Kidney (tissue), 14 donors: Measurements from ENCODE around the gene GRIPAP1. TPM values are rescaled to one million over a fixed set of nuclear protein-coding genes. Genes with fewer than 3 reads are reported as not detected.

Experiments
- DNase-seq, 5 donors: peaks; one replicate each; pipeline ENCODE4 v3.0.0-alpha.2; 2013 to 2020
- FAIRE-seq: peaks from 2 replicates; lab custom pipeline; 2012; peaks lifted over from hg19 to GRCh38; lab: Jason Lieb, UNC
- H3K27ac ChIP-seq, 2 donors: one replicate each; pipeline ENCODE4 v1.7.0; 2013; ENCODE audit warnings: low read depth in 2 of 2, low read length in 2 of 2, inconsistent platforms in 1 of 2
- H3K27me3 ChIP-seq: one replicate; pipeline ENCODE4 v1.7.1; 2013; ENCODE audit warnings: low read length, inconsistent platforms; ENCODE audit not compliant: control insufficient read depth, insufficient read depth
- H3K36me3 ChIP-seq, 3 donors: one replicate each; pipeline versions ENCODE4 v1.7.0 to v1.7.1; 2013; ENCODE audit warnings: low read length in 3 of 3, control low read depth in 1 of 3, inconsistent platforms in 1 of 3; ENCODE audit not compliant: insufficient read depth in 3 of 3, control insufficient read depth in 2 of 3
- H3K4me1 ChIP-seq, 3 donors: one replicate each; pipeline versions ENCODE4 v1.7.0 to v1.7.1; 2013; ENCODE audit warnings: low read length in 3 of 3, inconsistent platforms in 1 of 3, low read depth in 1 of 3; ENCODE audit not compliant: control insufficient read depth in 2 of 3, insufficient read depth in 2 of 3
- H3K4me3 ChIP-seq, 3 donors: one replicate each; pipeline versions ENCODE4 v1.7.0 to v1.8.1; 2013; ENCODE audit warnings: low read length in 3 of 3, control low read depth in 1 of 3, inconsistent platforms in 1 of 3
- H3K9ac ChIP-seq, 3 donors: one replicate each; pipeline versions ENCODE4 v1.7.0 to v1.7.1; 2013; ENCODE audit warnings: low read length in 3 of 3, control low read depth in 1 of 3, inconsistent platforms in 1 of 3
- H3K9me3 ChIP-seq, 3 donors: one replicate each; pipeline versions ENCODE4 v1.7.0 to v1.7.1; 2013; ENCODE audit warnings: low read length in 3 of 3, control low read depth in 1 of 3, inconsistent platforms in 1 of 3; ENCODE audit not compliant: control insufficient read depth in 2 of 3, insufficient read depth in 1 of 3
- intact Hi-C: fragments of 100-400 bp; cut with DNase I; formaldehyde crosslinking; loops from one replicate; pipeline ENCODE4 v1.11.1; 2022
- polyA plus RNA-seq: library from polyadenylated mRNA; stranded (reverse); fragments of 350-450 nt; fragmentation: Illumina TruSeq; extraction: RNeasy Lipid Tissue Mini Kit (QIAGEN cat#74804); gene quantifications from one replicate; pipeline ENCODE4 v1.2.3, GENCODE V29; 2014; ENCODE audit warnings: low read depth, low replicate concordance; ENCODE audit not compliant: insufficient read depth
- total RNA-seq: library from RNA; stranded (reverse); fragmentation: NEBNext Ultra II Directional; extraction: Animal tissue kit (Norgen Biotek cat#: 25700); gene quantifications from one replicate; pipeline ENCODE4 v1.2.1, GENCODE V29; 2021
- TF ChIP-seq, protein P1 (sequence below): IDR thresholded peaks from 3 replicates; pipeline ENCODE4 v1.5.1; 2012; ENCODE audit warnings: mild to moderate bottlenecking, moderate library complexity, borderline replicate concordance; ENCODE audit not compliant: insufficient read depth; ENCODE audit errors: extremely low read depth
- donor health status: control.
- donor health status: control.
- donor health status: control.
- donor health status: control.
- donor health status: control.
- donor health status: DM: yes; HTN: yes; CAD: no.
- donor health status: Normal renal cell carcinoma (clear cell type).

The GRIPAP1 gene
- total and polyA plus RNA-seq, 2 donors from 2014 or later = 24.0 to 52.8 TPM

DNA sequence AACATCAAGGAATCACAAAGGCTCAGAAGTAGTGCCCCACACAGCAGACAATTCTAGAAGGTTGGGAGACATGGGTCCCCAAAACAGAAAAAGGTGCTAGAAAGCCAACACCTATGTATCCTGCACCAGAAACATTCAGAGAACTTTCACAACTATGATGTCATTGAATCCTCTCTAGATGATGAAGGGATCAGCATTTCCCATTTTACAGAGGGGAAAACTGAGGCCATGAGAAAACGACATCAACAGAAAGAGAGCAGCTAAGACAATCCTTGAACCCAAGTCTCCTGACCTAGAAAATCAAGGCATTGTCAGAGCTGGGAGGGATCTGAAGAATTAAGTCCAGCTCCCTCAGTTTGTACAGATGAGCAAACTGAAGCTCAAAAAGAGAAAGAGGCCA, 33.7 kb downstream of the GRIPAP1 start:
- DNase-seq (no peak), FAIRE-seq (no peak)
- no peaks in the 10 kb centered on the region for H3K4me1 ChIP-seq
- no peaks in the 10 kb centered on the region for H3K9me3 ChIP-seq
- TF ChIP-seq, protein P1, sequence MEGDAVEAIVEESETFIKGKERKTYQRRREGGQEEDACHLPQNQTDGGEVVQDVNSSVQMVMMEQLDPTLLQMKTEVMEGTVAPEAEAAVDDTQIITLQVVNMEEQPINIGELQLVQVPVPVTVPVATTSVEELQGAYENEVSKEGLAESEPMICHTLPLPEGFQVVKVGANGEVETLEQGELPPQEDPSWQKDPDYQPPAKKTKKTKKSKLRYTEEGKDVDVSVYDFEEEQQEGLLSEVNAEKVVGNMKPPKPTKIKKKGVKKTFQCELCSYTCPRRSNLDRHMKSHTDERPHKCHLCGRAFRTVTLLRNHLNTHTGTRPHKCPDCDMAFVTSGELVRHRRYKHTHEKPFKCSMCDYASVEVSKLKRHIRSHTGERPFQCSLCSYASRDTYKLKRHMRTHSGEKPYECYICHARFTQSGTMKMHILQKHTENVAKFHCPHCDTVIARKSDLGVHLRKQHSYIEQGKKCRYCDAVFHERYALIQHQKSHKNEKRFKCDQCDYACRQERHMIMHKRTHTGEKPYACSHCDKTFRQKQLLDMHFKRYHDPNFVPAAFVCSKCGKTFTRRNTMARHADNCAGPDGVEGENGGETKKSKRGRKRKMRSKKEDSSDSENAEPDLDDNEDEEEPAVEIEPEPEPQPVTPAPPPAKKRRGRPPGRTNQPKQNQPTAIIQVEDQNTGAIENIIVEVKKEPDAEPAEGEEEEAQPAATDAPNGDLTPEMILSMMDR = no peak
- no peak overlapping the region for H3K4me3 ChIP-seq
- no peak overlapping the region for H3K9ac ChIP-seq
- no peak overlapping the region for H3K27ac ChIP-seq
- H3K36me3 ChIP-seq = no peaks in the 10 kb centered on the region
- intact Hi-C loops = no loop called here
- no peaks in the 10 kb centered on the region for H3K27me3 ChIP-seq

DNA sequence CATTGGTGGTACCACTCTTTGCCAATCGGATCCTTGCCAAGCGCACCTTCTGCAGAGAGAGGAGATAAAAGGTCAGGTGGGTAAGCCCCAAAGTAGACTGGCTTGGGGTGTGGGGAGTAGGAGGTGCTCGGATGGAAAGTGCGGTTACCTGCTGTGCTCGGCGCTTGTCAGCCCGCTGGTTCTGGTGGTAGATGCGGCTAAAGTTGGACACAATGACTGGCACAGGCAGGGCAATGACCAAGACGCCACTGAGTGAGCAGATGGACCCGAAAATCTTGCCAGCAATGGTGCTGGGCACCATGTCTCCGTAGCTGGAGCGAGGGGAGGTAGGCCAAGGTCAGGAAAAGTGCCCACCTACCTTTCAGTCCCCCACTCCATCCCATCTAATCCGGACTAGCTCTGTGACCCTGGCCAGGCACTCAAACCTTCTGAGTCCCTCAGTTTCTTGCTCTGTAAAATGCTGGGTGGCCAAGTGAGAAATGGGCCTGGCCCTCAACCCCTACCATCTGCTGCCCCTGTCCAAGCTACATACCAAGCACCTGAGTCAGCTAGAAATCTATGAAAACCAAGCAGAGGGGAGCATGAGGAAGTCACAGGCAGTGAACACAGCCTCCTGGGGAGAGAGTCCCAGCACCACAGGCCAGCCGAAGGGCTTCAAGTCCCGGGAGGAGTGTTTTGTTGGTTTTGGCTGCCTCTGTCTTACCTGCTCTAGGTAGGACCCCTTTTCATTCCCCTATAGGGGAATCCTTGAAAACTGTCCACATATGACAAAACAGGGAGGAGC, 35.1 kb downstream of the GRIPAP1 start:
- FAIRE-seq (no peak), DNase-seq (no peak)
- Histone ChIP-seq H3K27me3 (no peaks in the 10 kb centered on the region), H3K9me3 (no peaks in the 10 kb centered on the region), H3K36me3 (no peaks in the 10 kb centered on the region), H3K27ac (no peak overlapping the region), H3K4me3 (no peak overlapping the region), H3K9ac (no peak overlapping the region), H3K4me1 (no peaks in the 10 kb centered on the region)
- intact Hi-C loops = no loop called here
- TF ChIP-seq, protein P1 = no peak

DNA sequence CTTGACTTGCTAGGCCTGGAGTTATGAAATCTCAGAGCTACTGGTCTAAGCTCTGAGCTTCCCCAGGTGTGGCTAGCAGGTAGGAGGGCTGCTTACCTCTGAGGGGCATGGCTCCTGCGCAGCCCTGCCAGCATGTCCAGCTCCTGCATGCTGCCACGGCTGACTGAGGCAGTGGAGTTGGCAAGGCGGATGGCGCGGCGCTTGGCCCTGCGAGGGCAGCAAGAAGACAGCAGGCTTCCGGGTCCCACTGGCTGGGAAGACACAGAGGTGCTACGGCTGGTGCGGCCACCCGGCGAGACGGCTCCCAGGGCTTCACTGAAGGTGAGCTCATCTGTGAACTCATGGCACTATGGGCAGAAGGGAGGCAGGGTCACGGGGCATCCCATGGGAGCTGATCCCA, 36.1 kb downstream of the GRIPAP1 start:
- TF ChIP-seq, protein P1 = no peak
- intact Hi-C loops = no loop called here
- FAIRE-seq (no peak), DNase-seq (no peak)
- Histone ChIP-seq H3K36me3 (no peaks in the 10 kb centered on the region), H3K27me3 (no peaks in the 10 kb centered on the region), H3K4me3 (no peak overlapping the region), H3K27ac (no peak overlapping the region), H3K9me3 (no peaks in the 10 kb centered on the region), H3K9ac (no peak overlapping the region), H3K4me1 (no peaks in the 10 kb centered on the region)
